ENCODE results near the gene SEPHS2. TPM values are rescaled to one million over a fixed set of nuclear protein-coding genes. Genes with fewer than 3 reads are reported as not detected.
"Not testable (repeated sequence)": the region's sequence is repeated elsewhere in the genome, so short reads cannot be mapped to it uniquely, and the experiment has no call there.

The SEPHS2 gene
- total RNA-seq, 4 donors from 2014 or later: 16.8 to 26.2 (median 22.2) TPM

- Histone ChIP-seq H3K9me3 (no peaks in the 10 kb centered on the region), H3K4me1 (no peaks in the 10 kb centered on the region), H3K4me3 (no peak overlapping the region), H3K27me3 (no peaks in the 10 kb centered on the region), H3K27ac (no peak overlapping the region), H3K36me3 (no peaks in the 10 kb centered on the region)
- 89% methylated on average over 11 of the region's 11 CpGs for WGBS
- TF ChIP-seq POLR2A (IDR thresholded peaks at IDR 0.05): no peak
- TF ChIP-seq POLR2AphosphoS5 (IDR thresholded peaks at IDR 0.05): no peak
- TF ChIP-seq EP300 (IDR thresholded peaks at IDR 0.05): no peak
- TF ChIP-seq CTCF (IDR thresholded peaks at IDR 0.05): no peak
- DNase-seq (ENCODE audit: low spot score in 2 of 2): no peak
These were observed 13.8 kb upstream of the SEPHS2 start for GRCh38 chr16:30459456-30459855.

DNA sequence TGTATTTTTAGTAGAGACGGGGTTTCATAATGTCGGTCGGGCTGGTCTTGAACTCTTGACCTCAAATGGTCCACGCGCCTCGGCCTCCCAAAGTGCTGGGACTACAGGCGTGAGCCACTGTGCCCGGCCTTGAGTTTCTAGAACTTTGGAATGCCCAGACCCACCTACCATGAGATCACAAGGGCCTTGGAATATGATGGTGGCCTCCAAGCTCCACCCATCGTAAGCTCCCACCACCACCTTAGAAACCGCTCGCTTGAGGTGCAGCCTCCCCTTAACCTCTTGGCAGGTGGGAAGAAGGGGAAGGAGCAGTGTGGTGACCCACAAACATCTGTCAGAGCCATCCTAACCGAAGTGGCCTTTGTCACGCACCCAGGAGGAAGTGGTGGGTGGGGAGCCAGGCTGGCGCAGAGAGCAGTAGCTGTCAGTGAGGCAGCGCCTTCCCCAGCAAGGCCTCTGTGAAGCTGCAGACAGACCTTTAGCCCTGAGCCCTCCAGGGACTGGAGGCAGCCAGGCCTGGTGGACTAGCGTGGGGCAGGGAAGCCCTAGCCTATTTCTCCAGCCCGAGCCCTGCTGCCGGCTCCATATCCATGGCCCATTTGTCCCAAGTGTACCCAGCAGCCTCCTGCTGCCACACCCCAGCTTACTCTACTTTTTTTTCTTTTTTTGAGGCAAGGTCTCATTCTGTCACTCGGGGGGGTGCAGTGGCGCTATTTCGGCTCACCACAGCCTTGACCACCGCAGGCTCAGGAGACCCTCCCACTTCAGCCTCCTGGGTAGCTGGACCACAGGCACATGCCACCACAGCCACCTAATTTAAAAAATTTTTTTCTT is 13.1 kb upstream of the SEPHS2 start:
- H3K27me3 ChIP-seq: no peaks in the 10 kb centered on the region
- no peak for TF ChIP-seq CTCF (IDR thresholded peaks at IDR 0.05)
- H3K36me3 ChIP-seq: no peaks in the 10 kb centered on the region
- H3K4me3 ChIP-seq: no peak overlapping the region
- no peak overlapping the region for H3K27ac ChIP-seq
- no peaks in the 10 kb centered on the region for H3K4me1 ChIP-seq
- H3K9me3 ChIP-seq: no peaks in the 10 kb centered on the region
- 81% methylated on average over 20 of the region's 22 CpGs for WGBS
- no peak for DNase-seq (ENCODE audit: low spot score in 2 of 2)

DNA sequence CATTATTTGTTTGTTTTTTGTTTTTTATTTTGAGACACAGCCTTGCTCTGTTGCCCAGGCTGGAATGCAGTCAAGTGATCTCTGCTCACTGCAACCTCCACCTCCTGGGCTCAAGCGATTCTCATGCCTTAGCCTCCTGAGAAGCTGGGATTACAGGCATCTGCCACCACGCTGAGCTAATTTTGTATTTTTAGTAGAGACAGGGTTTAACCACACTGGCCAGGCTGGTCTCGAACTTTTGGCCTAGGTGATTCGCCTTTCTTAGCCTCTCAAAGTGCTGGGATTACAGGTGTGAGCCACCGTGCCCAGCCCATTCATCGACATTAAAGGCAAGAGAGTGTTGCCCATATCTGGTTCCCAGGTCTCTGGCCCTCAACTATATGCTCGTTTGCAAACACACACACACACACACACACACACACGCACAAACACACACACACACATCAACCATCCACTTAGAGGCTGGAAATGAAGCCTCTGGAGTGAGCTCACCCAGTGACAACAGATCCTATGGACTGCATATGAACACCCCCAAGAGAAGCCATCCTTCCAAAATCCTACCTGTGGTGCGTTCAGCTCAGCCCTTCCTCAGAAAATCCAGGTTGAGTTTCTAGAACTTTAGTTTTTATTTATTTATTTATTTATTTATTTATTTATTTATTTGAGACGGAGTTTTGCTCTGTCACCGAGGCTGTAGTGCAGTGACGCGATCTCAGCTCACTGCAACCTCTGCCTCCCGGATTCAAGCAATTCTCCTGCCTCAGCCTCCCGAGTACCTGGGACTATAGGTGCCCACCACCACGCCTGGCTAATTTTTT is 12.3 kb upstream of the SEPHS2 start:
- TF ChIP-seq POLR2AphosphoS5 (IDR thresholded peaks at IDR 0.05) (no peak), EP300 (IDR thresholded peaks at IDR 0.05) (no peak), POLR2A (IDR thresholded peaks at IDR 0.05) (no peak), CTCF (IDR thresholded peaks at IDR 0.05) (no peak)
- 87% methylated on average over 16 of the region's 16 CpGs for WGBS
- H3K4me3 ChIP-seq: no peak overlapping the region
- no peaks in the 10 kb centered on the region for H3K36me3 ChIP-seq
- no peaks in the 10 kb centered on the region for H3K27me3 ChIP-seq
- no peaks in the 10 kb centered on the region for H3K9me3 ChIP-seq
- no peak overlapping the region for H3K27ac ChIP-seq
- H3K4me1 ChIP-seq: no peaks in the 10 kb centered on the region
- DNase-seq (ENCODE audit: low spot score in 2 of 2): no peak

- 80% methylated on average over 1 of the region's 1 CpG for WGBS
- Histone ChIP-seq H3K27me3 (no peaks in the 10 kb centered on the region), H3K36me3 (no peaks in the 10 kb centered on the region), H3K4me3 (no peak overlapping the region), H3K4me1 (no peaks in the 10 kb centered on the region), H3K9me3 (no peaks in the 10 kb centered on the region), H3K27ac (no peak overlapping the region)
- no peak for DNase-seq (ENCODE audit: low spot score in 2 of 2)
- TF ChIP-seq EP300 (IDR thresholded peaks at IDR 0.05) (no peak), CTCF (IDR thresholded peaks at IDR 0.05) (no peak)
These were observed 11.6 kb upstream of the SEPHS2 start for GRCh38 chr16:30457256-30457655.

- Histone ChIP-seq H3K27ac (no peak overlapping the region), H3K9me3 (no peaks in the 10 kb centered on the region), H3K4me3 (no peak overlapping the region), H3K4me1 (no peaks in the 10 kb centered on the region), H3K36me3 (no peaks in the 10 kb centered on the region), H3K27me3 (no peaks in the 10 kb centered on the region)
- WGBS: 67% methylated on average over 1 of the region's 1 CpG
- TF ChIP-seq POLR2A (IDR thresholded peaks at IDR 0.05) (no peak), CTCF (IDR thresholded peaks at IDR 0.05) (no peak), EP300 (IDR thresholded peaks at IDR 0.05) (no peak), POLR2AphosphoS5 (IDR thresholded peaks at IDR 0.05) (no peak)
- no peak for DNase-seq (ENCODE audit: low spot score in 2 of 2)
These were observed 10.6 kb upstream of the SEPHS2 start for GRCh38 chr16:30456302-30456701.

GRCh38 chr16:30452709-30453580 is 7.3 kb upstream of the SEPHS2 start:
- 78% methylated on average over 20 of the region's 20 CpGs for whole genome bisulfite sequencing
- not testable (repeated sequence) for H3K4me3 ChIP-seq; H3K9me3 ChIP-seq; H3K4me1 ChIP-seq; DNase-seq (ENCODE audit: low spot score in 2 of 2); H3K27me3 ChIP-seq; H3K27ac ChIP-seq; H3K36me3 ChIP-seq

All from suprapubic skin (tissue), 4 donors.